ENCODE measurements around the gene ATP7B.

DNA sequence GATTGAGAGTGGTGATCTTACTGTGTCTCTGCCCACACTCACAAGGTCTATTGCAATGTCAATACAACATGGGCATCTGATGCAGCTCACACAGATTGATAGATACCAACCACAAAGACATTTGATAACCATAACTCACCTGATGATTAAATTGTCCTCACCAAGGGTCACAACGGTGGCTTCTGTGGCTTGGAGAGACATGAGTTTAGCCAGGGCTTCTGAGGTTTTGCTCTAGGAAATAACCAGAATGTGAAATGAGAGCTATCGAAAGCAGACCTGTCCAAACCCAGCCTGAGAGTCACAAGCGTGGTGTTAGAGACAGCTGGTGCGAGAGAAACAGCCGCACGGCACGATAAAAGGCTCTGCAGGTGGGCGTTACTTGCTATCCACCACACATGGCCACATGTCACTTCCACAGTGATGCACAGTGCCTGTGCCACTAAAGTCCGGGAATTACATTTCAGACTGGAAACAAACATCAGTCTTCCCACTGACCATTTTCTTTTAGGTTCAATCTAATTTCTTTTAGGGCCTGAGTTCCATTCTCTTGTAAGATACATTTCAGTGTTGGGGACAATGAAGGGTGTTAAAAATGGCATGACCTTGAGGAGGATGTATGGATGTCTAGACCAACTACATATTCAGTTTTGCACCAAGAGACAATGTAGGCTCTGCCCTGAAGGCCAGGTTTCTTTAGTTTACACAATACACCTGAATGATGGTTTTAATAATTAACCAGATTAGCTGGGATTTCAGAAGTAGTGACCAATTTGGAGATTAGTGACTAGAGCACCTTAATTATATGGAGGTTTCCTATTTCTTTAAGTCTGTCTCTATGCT, 53.7 kb downstream of the ATP7B start:
- TF ChIP-seq, protein P1, sequence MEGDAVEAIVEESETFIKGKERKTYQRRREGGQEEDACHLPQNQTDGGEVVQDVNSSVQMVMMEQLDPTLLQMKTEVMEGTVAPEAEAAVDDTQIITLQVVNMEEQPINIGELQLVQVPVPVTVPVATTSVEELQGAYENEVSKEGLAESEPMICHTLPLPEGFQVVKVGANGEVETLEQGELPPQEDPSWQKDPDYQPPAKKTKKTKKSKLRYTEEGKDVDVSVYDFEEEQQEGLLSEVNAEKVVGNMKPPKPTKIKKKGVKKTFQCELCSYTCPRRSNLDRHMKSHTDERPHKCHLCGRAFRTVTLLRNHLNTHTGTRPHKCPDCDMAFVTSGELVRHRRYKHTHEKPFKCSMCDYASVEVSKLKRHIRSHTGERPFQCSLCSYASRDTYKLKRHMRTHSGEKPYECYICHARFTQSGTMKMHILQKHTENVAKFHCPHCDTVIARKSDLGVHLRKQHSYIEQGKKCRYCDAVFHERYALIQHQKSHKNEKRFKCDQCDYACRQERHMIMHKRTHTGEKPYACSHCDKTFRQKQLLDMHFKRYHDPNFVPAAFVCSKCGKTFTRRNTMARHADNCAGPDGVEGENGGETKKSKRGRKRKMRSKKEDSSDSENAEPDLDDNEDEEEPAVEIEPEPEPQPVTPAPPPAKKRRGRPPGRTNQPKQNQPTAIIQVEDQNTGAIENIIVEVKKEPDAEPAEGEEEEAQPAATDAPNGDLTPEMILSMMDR (IDR thresholded peaks at IDR 0.05; ENCODE audit: insufficient read depth, low read length) = no peak
- TF ChIP-seq POLR2AphosphoS5 (IDR thresholded peaks at IDR 0.05; ENCODE audit: low read depth) (no peak), SPI1 (IDR thresholded peaks at IDR 0.05; ENCODE audit: borderline replicate concordance, low read depth) (no peak)
- TF ChIP-seq, protein P2, sequence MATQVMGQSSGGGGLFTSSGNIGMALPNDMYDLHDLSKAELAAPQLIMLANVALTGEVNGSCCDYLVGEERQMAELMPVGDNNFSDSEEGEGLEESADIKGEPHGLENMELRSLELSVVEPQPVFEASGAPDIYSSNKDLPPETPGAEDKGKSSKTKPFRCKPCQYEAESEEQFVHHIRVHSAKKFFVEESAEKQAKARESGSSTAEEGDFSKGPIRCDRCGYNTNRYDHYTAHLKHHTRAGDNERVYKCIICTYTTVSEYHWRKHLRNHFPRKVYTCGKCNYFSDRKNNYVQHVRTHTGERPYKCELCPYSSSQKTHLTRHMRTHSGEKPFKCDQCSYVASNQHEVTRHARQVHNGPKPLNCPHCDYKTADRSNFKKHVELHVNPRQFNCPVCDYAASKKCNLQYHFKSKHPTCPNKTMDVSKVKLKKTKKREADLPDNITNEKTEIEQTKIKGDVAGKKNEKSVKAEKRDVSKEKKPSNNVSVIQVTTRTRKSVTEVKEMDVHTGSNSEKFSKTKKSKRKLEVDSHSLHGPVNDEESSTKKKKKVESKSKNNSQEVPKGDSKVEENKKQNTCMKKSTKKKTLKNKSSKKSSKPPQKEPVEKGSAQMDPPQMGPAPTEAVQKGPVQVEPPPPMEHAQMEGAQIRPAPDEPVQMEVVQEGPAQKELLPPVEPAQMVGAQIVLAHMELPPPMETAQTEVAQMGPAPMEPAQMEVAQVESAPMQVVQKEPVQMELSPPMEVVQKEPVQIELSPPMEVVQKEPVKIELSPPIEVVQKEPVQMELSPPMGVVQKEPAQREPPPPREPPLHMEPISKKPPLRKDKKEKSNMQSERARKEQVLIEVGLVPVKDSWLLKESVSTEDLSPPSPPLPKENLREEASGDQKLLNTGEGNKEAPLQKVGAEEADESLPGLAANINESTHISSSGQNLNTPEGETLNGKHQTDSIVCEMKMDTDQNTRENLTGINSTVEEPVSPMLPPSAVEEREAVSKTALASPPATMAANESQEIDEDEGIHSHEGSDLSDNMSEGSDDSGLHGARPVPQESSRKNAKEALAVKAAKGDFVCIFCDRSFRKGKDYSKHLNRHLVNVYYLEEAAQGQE (IDR thresholded peaks at IDR 0.05; ENCODE audit: insufficient replicate concordance, low read depth) = no peak
